H9 (cell line): ENCODE results near the gene ENOX1. TPM values are rescaled to one million over a fixed set of nuclear protein-coding genes. Genes with fewer than 3 reads are reported as not detected.

Experiments
- DNase-seq: peaks from one replicate; pipeline ENCODE4 v3.0.0-alpha.2; 2017
- H2AFZ ChIP-seq: one replicate; pipeline ENCODE4 v1.6.1; 2013; ENCODE audit warnings: mild to moderate bottlenecking, low read length, control low read depth, moderate library complexity
- H2AK5ac ChIP-seq: 2 replicates; pipeline ENCODE4 v1.6.1; 2013; ENCODE audit warnings: low read length, control low read depth, mixed read lengths; ENCODE audit not compliant: insufficient read length
- H2BK120ac ChIP-seq: one replicate; pipeline ENCODE4 v1.6.1; 2013; ENCODE audit warnings: low read depth, mild to moderate bottlenecking, low read length, control low read depth, inconsistent platforms; ENCODE audit not compliant: poor library complexity, severe bottlenecking
- H2BK12ac ChIP-seq: 2 replicates; pipeline ENCODE4 v1.6.1; 2013; ENCODE audit warnings: low read length, control low read depth, mixed read lengths, low read depth; ENCODE audit not compliant: insufficient read length
- H2BK15ac ChIP-seq: 2 replicates; pipeline ENCODE4 v1.6.1; 2013; ENCODE audit warnings: low read depth, low read length, control low read depth
- H2BK20ac ChIP-seq: one replicate; pipeline ENCODE4 v1.6.1; 2013; ENCODE audit warnings: low read depth, mild to moderate bottlenecking, low read length, control low read depth, inconsistent platforms; ENCODE audit not compliant: poor library complexity, severe bottlenecking
- H2BK5ac ChIP-seq: 2 replicates; pipeline ENCODE4 v1.6.1; 2013; ENCODE audit warnings: low read length, control low read depth, mixed read lengths; ENCODE audit not compliant: insufficient read length
- H3K14ac ChIP-seq: 2 replicates; pipeline ENCODE4 v1.6.1; 2013; ENCODE audit warnings: low read length, control low read depth; ENCODE audit not compliant: insufficient read depth
- H3K18ac ChIP-seq: 2 replicates; pipeline ENCODE4 v1.6.1; 2013; ENCODE audit warnings: low read depth, mild to moderate bottlenecking, mixed read lengths, low read length, control low read depth; ENCODE audit not compliant: insufficient read length
- H3K23ac ChIP-seq: 2 replicates; pipeline ENCODE4 v1.6.1; 2013; ENCODE audit warnings: low read length, control low read depth, mixed read lengths, low read depth; ENCODE audit not compliant: insufficient read length
- H3K23me2 ChIP-seq: 2 replicates; pipeline ENCODE4 v1.6.1; 2013; ENCODE audit warnings: low read depth, mild to moderate bottlenecking, mixed read lengths, low read length, control low read depth; ENCODE audit not compliant: insufficient read length, poor library complexity, severe bottlenecking
- H3K27ac ChIP-seq: 2 replicates; pipeline ENCODE4 v1.5.1; 2013; ENCODE audit warnings: low read length, control low read depth, mixed read lengths, low read depth; ENCODE audit not compliant: insufficient read length
- H3K27me3 ChIP-seq: 2 replicates; pipeline ENCODE4 v1.6.1; 2013; ENCODE audit warnings: low read length, control low read depth, inconsistent platforms; ENCODE audit not compliant: insufficient read depth
- H3K4ac ChIP-seq: 2 replicates; pipeline ENCODE4 v1.6.1; 2013; ENCODE audit warnings: low read depth, mild to moderate bottlenecking, control low read depth, inconsistent platforms, low read length, moderate library complexity
- H3K4me1 ChIP-seq: 2 replicates; pipeline ENCODE4 v1.6.1; 2013; ENCODE audit warnings: low read length, control low read depth, inconsistent platforms; ENCODE audit not compliant: insufficient read depth
- H3K4me2 ChIP-seq: 2 replicates; pipeline ENCODE4 v1.6.1; 2013; ENCODE audit warnings: low read length, control low read depth, mixed read lengths; ENCODE audit not compliant: insufficient read length, insufficient read depth
- H3K56ac ChIP-seq: 2 replicates; pipeline ENCODE4 v1.6.1; 2013; ENCODE audit warnings: low read depth, mild to moderate bottlenecking, mixed read lengths, low read length, control low read depth; ENCODE audit not compliant: insufficient read length
- H3K79me1 ChIP-seq: 2 replicates; pipeline ENCODE4 v1.6.1; 2013; ENCODE audit warnings: low read depth, mild to moderate bottlenecking, moderate library complexity, low read length, control low read depth, inconsistent platforms; ENCODE audit not compliant: insufficient read depth, poor library complexity, severe bottlenecking
- H3K79me2 ChIP-seq: 2 replicates; pipeline ENCODE4 v1.6.1; 2013; ENCODE audit warnings: low read length, control low read depth, inconsistent platforms; ENCODE audit not compliant: insufficient read depth
- H3K9ac ChIP-seq: 2 replicates; pipeline ENCODE4 v1.6.1; 2013; ENCODE audit warnings: low read length, control low read depth, mixed read lengths; ENCODE audit not compliant: insufficient read length; ENCODE audit errors: extremely low read depth
- H3K9me3 ChIP-seq: one replicate; pipeline ENCODE4 v1.6.1; 2013; ENCODE audit warnings: low read depth, low read length, inconsistent platforms; ENCODE audit not compliant: control insufficient read depth
- H3T11ph ChIP-seq: one replicate; pipeline ENCODE4 v1.6.1; 2013; ENCODE audit warnings: mild to moderate bottlenecking, low read length, control low read depth, inconsistent platforms
- H4K20me1 ChIP-seq: one replicate; pipeline ENCODE4 v1.6.1; 2013; ENCODE audit not compliant: control insufficient read depth, insufficient read length, insufficient read depth
- H4K5ac ChIP-seq: 2 replicates; pipeline ENCODE4 v1.6.1; 2013; ENCODE audit warnings: low read depth, mild to moderate bottlenecking, mixed read lengths, low read length, control low read depth; ENCODE audit not compliant: insufficient read length
- H4K8ac ChIP-seq: replicated peaks from 2 replicates; pipeline ENCODE4 v1.6.1; 2013; ENCODE audit warnings: low read length, control low read depth, mixed read lengths, low read depth; ENCODE audit not compliant: insufficient read length
- H4K91ac ChIP-seq: 2 replicates; pipeline ENCODE4 v1.6.1; 2013; ENCODE audit warnings: low read depth, mild to moderate bottlenecking, moderate library complexity, mixed read lengths, low read length, control low read depth; ENCODE audit not compliant: insufficient read length
- H3K27ac Mint-ChIP-seq, 3 experiments: 2 replicates in 2 of 3; 3 replicates in 1 of 3; pipeline ENCODE4 v1.8.0; 2020 to 2021; ENCODE audit warnings: mixed read lengths in 3 of 3, mild to moderate bottlenecking in 1 of 3, moderate library complexity in 1 of 3
- H3K27me3 Mint-ChIP-seq: 2 replicates; pipeline ENCODE4 v1.8.0; 2021; ENCODE audit warnings: low read depth, mild to moderate bottlenecking, moderate library complexity, mixed read lengths
- H3K36me3 Mint-ChIP-seq, 3 experiments: 2 replicates in 2 of 3; 3 replicates in 1 of 3; pipeline ENCODE4 v1.8.0; 2020 to 2021; ENCODE audit warnings: low read depth in 3 of 3, mixed read lengths in 3 of 3; ENCODE audit not compliant: insufficient read depth in 1 of 3
- H3K4me1 Mint-ChIP-seq, 2 experiments: 2 replicates each; pipeline ENCODE4 v1.8.0; 2020; ENCODE audit warnings: mixed read lengths in 2 of 2
- H3K4me3 Mint-ChIP-seq, 2 experiments: 2 replicates in 1 of 2; 3 replicates in 1 of 2; pipeline ENCODE4 v1.8.0; 2020 to 2021; ENCODE audit warnings: mild to moderate bottlenecking in 2 of 2, mixed read lengths in 2 of 2, moderate library complexity in 1 of 2
- H3K9me3 Mint-ChIP-seq, 2 experiments: 2 replicates in 1 of 2; 3 replicates in 1 of 2; pipeline ENCODE4 v1.8.0; 2020; ENCODE audit warnings: mild to moderate bottlenecking in 2 of 2, mixed read lengths in 2 of 2, moderate library complexity in 1 of 2
- WGBS: extraction: QIAGEN DNeasy Blood & Tissue Kit; methylation state at CpG from one replicate; pipeline ENCODE4 v1.1.7; 2013; ENCODE audit warnings: missing lambda C conversion rate, low lambda C conversion rate, mixed read lengths; ENCODE audit not compliant: insufficient read length; ENCODE audit errors: extremely low coverage; 5-methylcytosine and 5-hydroxymethylcytosine counted together
- total RNA-seq: library from RNA; stranded (reverse); gene quantifications from 2 replicates; pipeline ENCODE4 v1.2.1, GENCODE V29; 2021
- TF ChIP-seq, protein P1 (sequence below): fragments of 200-600 bp; sonication (generic); conservative IDR thresholded peaks from 3 replicates; pipeline ENCODE4 v1.8.0; 2021; ENCODE audit warnings: antibody characterized with exemption, mild to moderate bottlenecking

The ENOX1 gene
- total RNA-seq, 1 experiment from 2014 or later: 0.24 TPM

- Histone ChIP-seq H3K23me2 (no peaks in the 10 kb centered on the region), H3T11ph (no peak overlapping the region), H2BK20ac (no peak overlapping the region), H2BK12ac (no peak overlapping the region), H3K9me3 (no peaks in the 10 kb centered on the region), H3K23ac (no peak overlapping the region), H3K9ac (no peak overlapping the region), H3K27ac (no peak overlapping the region), H2AK5ac (no peak overlapping the region), H3K79me1 (no peaks in the 10 kb centered on the region), H3K79me2 (no peaks in the 10 kb centered on the region), H4K8ac (no peak overlapping the region), H3K27me3 (no peaks in the 10 kb centered on the region), H4K5ac (no peak overlapping the region), H3K4ac (no peak overlapping the region), H4K91ac (no peak overlapping the region), H2BK15ac (no peak overlapping the region), H3K56ac (no peak overlapping the region), H2BK120ac (no peak overlapping the region), H3K14ac (no peak overlapping the region), H3K4me2 (no peak overlapping the region), H3K4me1 (no peaks in the 10 kb centered on the region; the same call in 1 of the 2 replicates), H2AFZ (no peak overlapping the region), H4K20me1 (no peaks in the 10 kb centered on the region), H3K18ac (no peak overlapping the region), H2BK5ac (no peak overlapping the region)
- DNase-seq: no peak
- H3K27me3 Mint-ChIP-seq: no peaks in the 10 kb centered on the region
- H3K4me3 Mint-ChIP-seq: no peak overlapping the region
- no peaks in the 10 kb centered on the region for H3K36me3 Mint-ChIP-seq
- peaks cover 5 to 8% of the 10 kb centered on the region in 2 experiments for H3K4me1 Mint-ChIP-seq
- WGBS: no CpG with 5 or more reads among the region's 3 CpGs
- no peaks in the 10 kb centered on the region for H3K9me3 Mint-ChIP-seq
- H3K27ac Mint-ChIP-seq: no peak overlapping the region
- TF ChIP-seq, protein P1, sequence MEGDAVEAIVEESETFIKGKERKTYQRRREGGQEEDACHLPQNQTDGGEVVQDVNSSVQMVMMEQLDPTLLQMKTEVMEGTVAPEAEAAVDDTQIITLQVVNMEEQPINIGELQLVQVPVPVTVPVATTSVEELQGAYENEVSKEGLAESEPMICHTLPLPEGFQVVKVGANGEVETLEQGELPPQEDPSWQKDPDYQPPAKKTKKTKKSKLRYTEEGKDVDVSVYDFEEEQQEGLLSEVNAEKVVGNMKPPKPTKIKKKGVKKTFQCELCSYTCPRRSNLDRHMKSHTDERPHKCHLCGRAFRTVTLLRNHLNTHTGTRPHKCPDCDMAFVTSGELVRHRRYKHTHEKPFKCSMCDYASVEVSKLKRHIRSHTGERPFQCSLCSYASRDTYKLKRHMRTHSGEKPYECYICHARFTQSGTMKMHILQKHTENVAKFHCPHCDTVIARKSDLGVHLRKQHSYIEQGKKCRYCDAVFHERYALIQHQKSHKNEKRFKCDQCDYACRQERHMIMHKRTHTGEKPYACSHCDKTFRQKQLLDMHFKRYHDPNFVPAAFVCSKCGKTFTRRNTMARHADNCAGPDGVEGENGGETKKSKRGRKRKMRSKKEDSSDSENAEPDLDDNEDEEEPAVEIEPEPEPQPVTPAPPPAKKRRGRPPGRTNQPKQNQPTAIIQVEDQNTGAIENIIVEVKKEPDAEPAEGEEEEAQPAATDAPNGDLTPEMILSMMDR: no peak
These were observed 492.8 kb downstream of the ENOX1 start for GRCh38 chr13:43293986-43294385.
